B cell (primary cell): ENCODE results near the gene TIPIN. TPM values are rescaled to one million over a fixed set of nuclear protein-coding genes. Genes with fewer than 3 reads are reported as not detected.

Experiments
- ATAC-seq: fragments of 200-7000 bp; cut with Tn5 transposase; one replicate; pipeline ENCODE4 v1.10.0; 2021; ENCODE audit warnings: low read depth, mild to moderate bottlenecking, moderate number of reproducible peaks, moderate library complexity
- CTCF ChIA-PET: fragments of 350-600 bp; sonication (Branson Sonifier 250); formaldehyde crosslinking; loops from one replicate; lab custom pipeline; 2021; ENCODE audit warnings: antibody characterized with exemption, inconsistent platforms; lab: Charles Lee
- POLR2A ChIA-PET: fragments of 350-600 bp; sonication (Branson Sonifier 250); formaldehyde crosslinking; loops from one replicate; lab custom pipeline; 2021; ENCODE audit warnings: antibody characterized with exemption; lab: Charles Lee
- DNase-seq: peaks from one replicate; pipeline ENCODE4 v3.0.0; 2013
- H2AFZ ChIP-seq: 2 replicates; pipeline ENCODE4 v1.6.1; 2012; ENCODE audit warnings: mild to moderate bottlenecking, low read depth, low read length; ENCODE audit not compliant: insufficient read depth, poor library complexity, severe bottlenecking
- H3K27ac ChIP-seq, 2 donors: 1 replicate in 1 of 2; 2 replicates in 1 of 2; pipeline ENCODE4 v1.5.1; 2012 to 2013; ENCODE audit warnings: low read length in 2 of 2, mild to moderate bottlenecking in 2 of 2, moderate library complexity in 1 of 2
- H3K27me3 ChIP-seq, 4 experiments: fragments of 200-600 bp in 1 of 4; sonication (generic) in 1 of 4; replicated peaks in 1 of 4; 1 replicate in 2 of 4; 2 replicates in 2 of 4; pipeline versions ENCODE4 v1.6.1 to v1.7.0; 2013 to 2016; ENCODE audit warnings: low read length in 3 of 4, mild to moderate bottlenecking in 2 of 4, mixed read lengths in 1 of 4, moderate library complexity in 1 of 4; ENCODE audit not compliant: insufficient read depth in 4 of 4, control insufficient read depth in 3 of 4; ENCODE audit errors: control extremely low read depth in 1 of 4
- H3K36me3 ChIP-seq, 2 experiments: replicated peaks in 1 of 2; 1 replicate in 1 of 2; 2 replicates in 1 of 2; pipeline versions ENCODE4 v1.6.1 to v1.7.1; 2013; ENCODE audit warnings: low read length in 1 of 2; ENCODE audit not compliant: insufficient read depth in 2 of 2, control insufficient read depth in 1 of 2; ENCODE audit errors: control extremely low read depth in 1 of 2, extremely low read depth in 1 of 2
- H3K4me1 ChIP-seq, 2 donors: fragments of 200-600 bp in 1 of 2; sonication (generic) in 1 of 2; 1 replicate in 1 of 2; 2 replicates in 1 of 2; pipeline versions ENCODE4 v1.5.1 to v1.6.1; 2013 to 2017; ENCODE audit warnings: low read length in 2 of 2; ENCODE audit not compliant: control insufficient read depth in 2 of 2, insufficient read depth in 2 of 2
- H3K4me2 ChIP-seq: replicated peaks from 2 replicates; pipeline ENCODE3; 2012; ENCODE audit warnings: mild to moderate bottlenecking, low read depth, low read length; ENCODE audit not compliant: poor library complexity, severe bottlenecking
- H3K4me3 ChIP-seq, 5 experiments: fragments of 200-600 bp in 1 of 5; sonication (generic) in 1 of 5; 1 replicate in 3 of 5; 2 replicates in 2 of 5; pipeline versions ENCODE4 v1.5.1 to v1.7.0; 2011 to 2016; ENCODE audit warnings: low read length in 4 of 5, mild to moderate bottlenecking in 4 of 5, low read depth in 2 of 5, control low read depth in 1 of 5, moderate library complexity in 1 of 5; ENCODE audit not compliant: insufficient read depth in 1 of 5; ENCODE audit errors: control extremely low read depth in 1 of 5, extremely low read depth in 1 of 5
- H3K79me2 ChIP-seq: fragments of 200-600 bp; sonication (generic); one replicate; pipeline ENCODE4 v1.6.0; 2016; ENCODE audit warnings: low read length; ENCODE audit not compliant: control insufficient read depth, insufficient read depth
- H3K9ac ChIP-seq: fragments of 200-600 bp; sonication (generic); 2 replicates; pipeline ENCODE4 v1.6.1; 2017; ENCODE audit warnings: mild to moderate bottlenecking, low read length, moderate library complexity
- H3K9me3 ChIP-seq, 3 donors: one replicate each; pipeline versions ENCODE4 v1.6.1 to v1.7.1; 2013; ENCODE audit warnings: low read length in 2 of 3; ENCODE audit not compliant: control insufficient read depth in 2 of 3, insufficient read depth in 1 of 3; ENCODE audit errors: control extremely low read depth in 1 of 3
- H4K20me1 ChIP-seq: 2 replicates; pipeline ENCODE4 v1.6.0; 2012; ENCODE audit warnings: mild to moderate bottlenecking, low read length; ENCODE audit not compliant: insufficient read depth, control insufficient read depth, poor library complexity, severe bottlenecking
- H3K27ac Mint-ChIP-seq: one replicate; pipeline ENCODE4 v1.8.0; 2021; ENCODE audit warnings: mixed read lengths
- H3K27me3 Mint-ChIP-seq: one replicate; pipeline ENCODE4 v1.8.0; 2021; ENCODE audit warnings: mixed read lengths
- H3K4me1 Mint-ChIP-seq: one replicate; pipeline ENCODE4 v1.8.0; 2021; ENCODE audit warnings: mixed read lengths
- H3K4me3 Mint-ChIP-seq: one replicate; pipeline ENCODE4 v1.8.0; 2021; ENCODE audit warnings: mixed read lengths
- H3K9me3 Mint-ChIP-seq: one replicate; pipeline ENCODE4 v1.8.0; 2022; ENCODE audit warnings: mixed read lengths; ENCODE audit not compliant: insufficient read depth
- CTCF ChIP-seq: fragments of 200-600 bp; IDR thresholded peaks from one replicate; pipeline ENCODE4 v1.8.0; 2022; ENCODE audit warnings: antibody characterized with exemption, mild to moderate bottlenecking
- EZH2 ChIP-seq: IDR thresholded peaks from 2 replicates; pipeline ENCODE4 v1.6.1; 2012; ENCODE audit warnings: borderline replicate concordance, low read depth, mild to moderate bottlenecking, moderate library complexity, low read length; ENCODE audit not compliant: insufficient read depth, poor library complexity, severe bottlenecking
- WGBS: methylation state at CpG from one replicate; pipeline ENCODE4 v1.1.5; 2013; ENCODE audit warnings: missing lambda C conversion rate; ENCODE audit not compliant: insufficient coverage; 5-methylcytosine and 5-hydroxymethylcytosine counted together
- intact Hi-C: fragments of 100-400 bp; cut with micrococcal nuclease; formaldehyde crosslinking; loops from one replicate; pipeline ENCODE4 v1.10.0; 2022
- polyA plus RNA-seq: library from polyadenylated mRNA; depleted of rRNA; stranded (reverse); fragments of >200 nt; gene quantifications from 2 replicates; pipeline ENCODE4 v1.2.3, GENCODE V29; 2012
- total RNA-seq, 2 donors: library from RNA; stranded (reverse); fragments of 120-200 nt in 1 of 2; gene quantifications; 1 replicate in 1 of 2; 2 replicates in 1 of 2; pipeline versions ENCODE4 v1.2.3 to v1.2.4, GENCODE V29; 2013 to 2022

TIPIN gene
- total and polyA plus RNA-seq, 2 donors (not counting 1 experiment from before 2014, with no cell fraction given): 4.1 to 8.8 TPM

- peak overlapping the region; percentile 80 for H3K27ac Mint-ChIP-seq
- no peaks in the 10 kb centered on the region for H3K27me3 Mint-ChIP-seq
- Histone ChIP-seq H3K4me1 (peaks cover 54 to 61% of the 10 kb centered on the region in 2 donors), H3K27me3 (no peaks in the 10 kb centered on the region), H3K79me2 (peaks cover 80% of the 10 kb centered on the region), H3K27ac (peak overlapping the region in 1 of 2 donors; percentile 8), H3K36me3 (peaks cover 0 to 3% of the 10 kb centered on the region in 2 experiments), H4K20me1 (peaks cover 54% of the 10 kb centered on the region), H2AFZ (no peak overlapping the region), H3K4me3 (peak overlapping the region in 1 of 5 experiments; percentile 25), H3K9ac (peak overlapping the region; percentile 29), H3K4me2 (peak overlapping the region; percentile 83), H3K9me3 (peaks cover 0 to 4% (median 0%) of the 10 kb centered on the region in 3 donors)
- 88% methylated on average over 1 of the region's 14 CpGs for WGBS
- peaks cover 3% of the 10 kb centered on the region for H3K9me3 Mint-ChIP-seq
- DNase-seq (peak; percentile 31), ATAC-seq (no peak)
- ChIA-PET CTCF (interaction anchor here (0.6 to 5.5 kb wide), 4 partner anchors 14 to 150 kb away, joined by 3 to 89 read pairs (median 4); partner anchors contain the start of gene SNAPC5), POLR2A (interaction anchor here (0.8 kb wide), 1 partner anchor 109 kb away, joined by 9 read pairs; no protein-coding TSS in a partner anchor)
- TF ChIP-seq EZH2: no peak
- no peak for TF ChIP-seq CTCF
- H3K4me1 Mint-ChIP-seq: peaks cover 66% of the 10 kb centered on the region
- intact Hi-C loops: no loop called here
- H3K4me3 Mint-ChIP-seq: peak overlapping the region; percentile 68
Measured at GRCh38 chr15:66389098-66389858, 32.8 kb upstream of the TIPIN start.

GRCh38 chr15:66388576-66388975 lies 32.1 kb upstream of the TIPIN start:
- POLR2A ChIA-PET: interaction anchor here (0.8 to 1.4 kb wide), 2 partner anchors 32 to 110 kb away, joined by 4 to 9 read pairs; partner anchors contain the start of gene TIPIN
- H3K4me3 ChIP-seq: peak overlapping the region in 1 of 5 experiments; percentile 59

More at GRCh38 chr15:66388576-66388975, 32.1 kb upstream of the TIPIN start:
- Mint-ChIP-seq H3K4me3 (peak overlapping the region; percentile 76), H3K9me3 (peaks cover 3% of the 10 kb centered on the region), H3K27ac (peak overlapping the region; percentile 41), H3K27me3 (no peaks in the 10 kb centered on the region), H3K4me1 (peaks cover 60% of the 10 kb centered on the region)
- CTCF ChIA-PET: interaction anchor here (0.7 to 5.5 kb wide), 4 partner anchors 12 to 110 kb away, joined by 3 to 89 read pairs (median 6); partner anchors contain the start of gene SNAPC5
- Histone ChIP-seq H3K9ac (no peak overlapping the region), H4K20me1 (peaks cover 47% of the 10 kb centered on the region), H2AFZ (no peak overlapping the region), H3K4me2 (peak overlapping the region; percentile 83), H3K36me3 (peaks cover 0 to 3% of the 10 kb centered on the region in 2 experiments), H3K4me1 (peaks cover 54 to 61% of the 10 kb centered on the region in 2 donors), H3K27ac (no peak overlapping the region), H3K27me3 (no peaks in the 10 kb centered on the region), H3K79me2 (peaks cover 73% of the 10 kb centered on the region), H3K9me3 (peaks cover 0 to 4% (median 0%) of the 10 kb centered on the region in 3 donors)
- intact Hi-C loops: no loop called here
- ATAC-seq: no peak
- no CpG with 5 or more reads among the region's 5 CpGs for WGBS
- DNase-seq: no peak
- TF ChIP-seq CTCF (no peak), EZH2 (no peak)
